ENCODE measurements around the gene MACF1. TPM values are rescaled to one million over a fixed set of nuclear protein-coding genes. Genes with fewer than 3 reads are reported as not detected.
A peak's percentile ranks its signal among the peaks of the same experiment; 100 is the strongest.
"Not testable (repeated sequence)": the region's sequence is repeated elsewhere in the genome, so short reads cannot be mapped to it uniquely, and the experiment has no call there.

Gene MACF1
- total RNA-seq, 4 donors from 2014 or later = 82.1 to 247 (median 154) TPM

GRCh38 chr1:39453603-39454002 is 249.1 kb downstream of the MACF1 start:
- DNase-seq = no peak
- peaks cover 29 to 100% (median 75%) of the 10 kb centered on the region in 3 donors for H3K36me3 ChIP-seq

GRCh38 chr1:39458991-39459390 is 254.5 kb downstream of the MACF1 start:
- intact Hi-C loops (cut with DNase I) = no loop called here

More at GRCh38 chr1:39453603-39454002, 249.1 kb downstream of the MACF1 start:
- H3K4me1 ChIP-seq = peaks cover 0 to 5% (median 0%) of the 10 kb centered on the region in 3 donors
- no peak overlapping the region for H3K27ac ChIP-seq
- TF ChIP-seq POLR2A (IDR thresholded peaks at IDR 0.05) (no peak), CTCF (IDR thresholded peaks at IDR 0.05) (no peak)
- H3K9me3 ChIP-seq = no peaks in the 10 kb centered on the region
- WGBS, 2 donors = 44 to 67% methylated on average over 8 of the region's 8 CpGs
- H3K27me3 ChIP-seq = no peaks in the 10 kb centered on the region
- intact Hi-C loops (cut with DNase I) = no loop called here
- no peak overlapping the region for H3K4me3 ChIP-seq

GRCh38 chr1:39462074-39462473 is 257.6 kb downstream of the MACF1 start:
- H3K4me3 ChIP-seq = no peak overlapping the region
- no peak for TF ChIP-seq CTCF (IDR thresholded peaks at IDR 0.05)
- no peak for TF ChIP-seq POLR2A (IDR thresholded peaks at IDR 0.05)
- H3K36me3 ChIP-seq = peaks cover 16 to 100% (median 47%) of the 10 kb centered on the region in 3 donors

More at GRCh38 chr1:39458991-39459390, 254.5 kb downstream of the MACF1 start:
- Histone ChIP-seq H3K4me3 (no peak overlapping the region), H3K27me3 (no peaks in the 10 kb centered on the region), H3K36me3 (peaks cover 20 to 100% (median 60%) of the 10 kb centered on the region in 3 donors), H3K4me1 (no peaks in the 10 kb centered on the region), H3K27ac (no peak overlapping the region), H3K9me3 (no peaks in the 10 kb centered on the region)
- 63 to 78% methylated on average over 3 to 4 of the region's 4 CpGs for WGBS, 2 donors
- no peak for DNase-seq
- no peak for TF ChIP-seq POLR2A (IDR thresholded peaks at IDR 0.05)
- TF ChIP-seq CTCF (IDR thresholded peaks at IDR 0.05) = no peak

GRCh38 chr1:39466413-39467107 is 262.1 kb downstream of the MACF1 start:
- no peak for DNase-seq
- Histone ChIP-seq H3K27ac (peak overlapping the region in 1 of 4 donors; percentile 44), H3K4me3 (no peak overlapping the region), H3K27me3 (no peaks in the 10 kb centered on the region), H3K4me1 (peaks cover 0 to 10% (median 3%) of the 10 kb centered on the region in 3 donors), H3K9me3 (no peaks in the 10 kb centered on the region), H3K36me3 (peaks cover 13 to 98% (median 45%) of the 10 kb centered on the region in 3 donors)
- WGBS, 2 donors = 73 to 89% methylated on average over 3 of the region's 3 CpGs
- no peak for TF ChIP-seq CTCF (IDR thresholded peaks at IDR 0.05)
- no peak for TF ChIP-seq POLR2A (IDR thresholded peaks at IDR 0.05)
- intact Hi-C loops (cut with DNase I) = no loop called here

More at GRCh38 chr1:39462074-39462473, 257.6 kb downstream of the MACF1 start:
- Histone ChIP-seq H3K9me3 (no peaks in the 10 kb centered on the region), H3K27me3 (no peaks in the 10 kb centered on the region), H3K4me1 (peaks cover 0 to 3% (median 0%) of the 10 kb centered on the region in 3 donors), H3K27ac (no peak overlapping the region)
- no peak for DNase-seq
- WGBS, 2 donors = 80% methylated on average over 1 of the region's 1 CpG
- intact Hi-C loops (cut with DNase I) = no loop called here

GRCh38 chr1:39467108-39467720 is 262.7 kb downstream of the MACF1 start:
- peaks cover 13 to 98% (median 44%) of the 10 kb centered on the region in 3 donors for H3K36me3 ChIP-seq
- H3K4me1 ChIP-seq = peaks cover 0 to 10% (median 3%) of the 10 kb centered on the region in 3 donors
- H3K4me3 ChIP-seq; DNase-seq; intact Hi-C loops (cut with DNase I); H3K9me3 ChIP-seq; H3K27me3 ChIP-seq: not testable (repeated sequence)
- peak overlapping the region in 1 of 4 donors; percentile 44 for H3K27ac ChIP-seq
- 59 to 80% methylated on average over 10 to 16 of the region's 16 CpGs for WGBS, 2 donors
